Measurements from ENCODE around the gene POLR2C. TPM values are rescaled to one million over a fixed set of nuclear protein-coding genes. Genes with fewer than 3 reads are reported as not detected.

The POLR2C gene
- total and polyA plus RNA-seq, 2 of the 13 experiments (the other 11 are each of a cell fraction or from before 2014, with no cell fraction given): 104 to 216 TPM

DNA sequence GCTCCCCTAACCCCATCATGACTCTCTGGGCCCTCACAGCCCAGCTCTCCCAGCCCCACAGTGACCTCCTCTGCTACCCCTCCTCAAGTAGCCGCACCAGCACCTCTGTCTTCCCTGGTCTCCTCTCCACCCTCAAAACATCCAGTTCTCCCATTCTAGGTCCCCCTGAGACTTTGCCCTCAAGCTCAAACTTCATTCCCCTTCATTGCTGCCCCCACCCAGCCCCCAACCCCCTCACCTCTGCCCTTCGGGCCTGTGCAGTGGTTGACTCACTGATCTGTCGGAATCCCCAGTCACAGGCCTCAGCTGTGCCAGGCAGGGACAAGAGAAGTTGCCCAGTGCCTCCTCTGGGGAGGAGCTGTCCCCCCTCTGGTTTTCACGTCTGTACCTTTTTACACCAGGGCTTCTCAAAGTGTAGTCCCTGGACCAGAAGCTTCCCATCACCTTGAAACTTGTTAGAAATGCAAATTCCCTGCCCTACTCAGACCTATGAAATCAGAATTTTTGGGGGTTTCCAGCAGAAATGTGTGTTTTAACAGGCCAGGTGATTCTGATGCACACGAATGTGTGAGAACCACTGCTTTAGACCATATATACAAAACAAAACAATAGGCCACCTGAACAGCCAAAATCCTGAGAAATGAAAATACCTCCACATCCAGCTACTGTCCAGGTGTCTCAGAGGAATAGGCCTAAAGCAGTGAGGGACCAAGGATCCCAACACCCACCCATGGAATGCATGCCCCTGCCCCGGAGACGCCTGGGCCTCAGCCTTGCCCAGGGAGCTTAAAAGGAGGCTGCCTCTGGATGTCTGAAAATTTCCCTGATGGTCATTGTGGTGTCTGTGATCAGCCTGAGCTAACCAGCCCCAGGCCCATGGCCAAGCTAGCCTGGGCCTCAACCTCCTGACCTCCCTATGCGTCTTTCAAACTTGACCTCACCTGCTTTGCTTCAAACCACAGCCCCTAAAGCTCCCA is 24.7 kb downstream of the POLR2C start (continued):
- no peak for TF ChIP-seq CHD2 (IDR thresholded peaks at IDR 0.05; ENCODE audit: low read depth, low read length)
- TF ChIP-seq, protein P1, sequence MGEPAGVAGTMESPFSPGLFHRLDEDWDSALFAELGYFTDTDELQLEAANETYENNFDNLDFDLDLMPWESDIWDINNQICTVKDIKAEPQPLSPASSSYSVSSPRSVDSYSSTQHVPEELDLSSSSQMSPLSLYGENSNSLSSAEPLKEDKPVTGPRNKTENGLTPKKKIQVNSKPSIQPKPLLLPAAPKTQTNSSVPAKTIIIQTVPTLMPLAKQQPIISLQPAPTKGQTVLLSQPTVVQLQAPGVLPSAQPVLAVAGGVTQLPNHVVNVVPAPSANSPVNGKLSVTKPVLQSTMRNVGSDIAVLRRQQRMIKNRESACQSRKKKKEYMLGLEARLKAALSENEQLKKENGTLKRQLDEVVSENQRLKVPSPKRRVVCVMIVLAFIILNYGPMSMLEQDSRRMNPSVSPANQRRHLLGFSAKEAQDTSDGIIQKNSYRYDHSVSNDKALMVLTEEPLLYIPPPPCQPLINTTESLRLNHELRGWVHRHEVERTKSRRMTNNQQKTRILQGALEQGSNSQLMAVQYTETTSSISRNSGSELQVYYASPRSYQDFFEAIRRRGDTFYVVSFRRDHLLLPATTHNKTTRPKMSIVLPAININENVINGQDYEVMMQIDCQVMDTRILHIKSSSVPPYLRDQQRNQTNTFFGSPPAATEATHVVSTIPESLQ (CRISPR knock-in tag; conservative IDR thresholded peaks at IDR 0.05): no peak
- no peak for TF ChIP-seq MYNN (CRISPR knock-in tag; IDR thresholded peaks at IDR 0.05; ENCODE audit: low read depth)
- TF ChIP-seq RFXANK (CRISPR knock-in tag; IDR thresholded peaks at IDR 0.05): no peak
- TF ChIP-seq, protein P2, sequence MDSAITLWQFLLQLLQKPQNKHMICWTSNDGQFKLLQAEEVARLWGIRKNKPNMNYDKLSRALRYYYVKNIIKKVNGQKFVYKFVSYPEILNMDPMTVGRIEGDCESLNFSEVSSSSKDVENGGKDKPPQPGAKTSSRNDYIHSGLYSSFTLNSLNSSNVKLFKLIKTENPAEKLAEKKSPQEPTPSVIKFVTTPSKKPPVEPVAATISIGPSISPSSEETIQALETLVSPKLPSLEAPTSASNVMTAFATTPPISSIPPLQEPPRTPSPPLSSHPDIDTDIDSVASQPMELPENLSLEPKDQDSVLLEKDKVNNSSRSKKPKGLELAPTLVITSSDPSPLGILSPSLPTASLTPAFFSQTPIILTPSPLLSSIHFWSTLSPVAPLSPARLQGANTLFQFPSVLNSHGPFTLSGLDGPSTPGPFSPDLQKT (CRISPR knock-in tag; IDR thresholded peaks at IDR 0.05; ENCODE audit: borderline replicate concordance): no peak
- TF ChIP-seq NFYC (CRISPR knock-in tag; IDR thresholded peaks at IDR 0.05): no peak
- no peak for TF ChIP-seq ZIK1 (CRISPR knock-in tag; IDR thresholded peaks at IDR 0.05; ENCODE audit: borderline replicate concordance, low read depth)
- TF ChIP-seq, protein P3, sequence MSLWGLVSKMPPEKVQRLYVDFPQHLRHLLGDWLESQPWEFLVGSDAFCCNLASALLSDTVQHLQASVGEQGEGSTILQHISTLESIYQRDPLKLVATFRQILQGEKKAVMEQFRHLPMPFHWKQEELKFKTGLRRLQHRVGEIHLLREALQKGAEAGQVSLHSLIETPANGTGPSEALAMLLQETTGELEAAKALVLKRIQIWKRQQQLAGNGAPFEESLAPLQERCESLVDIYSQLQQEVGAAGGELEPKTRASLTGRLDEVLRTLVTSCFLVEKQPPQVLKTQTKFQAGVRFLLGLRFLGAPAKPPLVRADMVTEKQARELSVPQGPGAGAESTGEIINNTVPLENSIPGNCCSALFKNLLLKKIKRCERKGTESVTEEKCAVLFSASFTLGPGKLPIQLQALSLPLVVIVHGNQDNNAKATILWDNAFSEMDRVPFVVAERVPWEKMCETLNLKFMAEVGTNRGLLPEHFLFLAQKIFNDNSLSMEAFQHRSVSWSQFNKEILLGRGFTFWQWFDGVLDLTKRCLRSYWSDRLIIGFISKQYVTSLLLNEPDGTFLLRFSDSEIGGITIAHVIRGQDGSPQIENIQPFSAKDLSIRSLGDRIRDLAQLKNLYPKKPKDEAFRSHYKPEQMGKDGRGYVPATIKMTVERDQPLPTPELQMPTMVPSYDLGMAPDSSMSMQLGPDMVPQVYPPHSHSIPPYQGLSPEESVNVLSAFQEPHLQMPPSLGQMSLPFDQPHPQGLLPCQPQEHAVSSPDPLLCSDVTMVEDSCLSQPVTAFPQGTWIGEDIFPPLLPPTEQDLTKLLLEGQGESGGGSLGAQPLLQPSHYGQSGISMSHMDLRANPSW (CRISPR knock-in tag; IDR thresholded peaks at IDR 0.05; ENCODE audit: borderline replicate concordance): no peak
- TF ChIP-seq, protein P4, sequence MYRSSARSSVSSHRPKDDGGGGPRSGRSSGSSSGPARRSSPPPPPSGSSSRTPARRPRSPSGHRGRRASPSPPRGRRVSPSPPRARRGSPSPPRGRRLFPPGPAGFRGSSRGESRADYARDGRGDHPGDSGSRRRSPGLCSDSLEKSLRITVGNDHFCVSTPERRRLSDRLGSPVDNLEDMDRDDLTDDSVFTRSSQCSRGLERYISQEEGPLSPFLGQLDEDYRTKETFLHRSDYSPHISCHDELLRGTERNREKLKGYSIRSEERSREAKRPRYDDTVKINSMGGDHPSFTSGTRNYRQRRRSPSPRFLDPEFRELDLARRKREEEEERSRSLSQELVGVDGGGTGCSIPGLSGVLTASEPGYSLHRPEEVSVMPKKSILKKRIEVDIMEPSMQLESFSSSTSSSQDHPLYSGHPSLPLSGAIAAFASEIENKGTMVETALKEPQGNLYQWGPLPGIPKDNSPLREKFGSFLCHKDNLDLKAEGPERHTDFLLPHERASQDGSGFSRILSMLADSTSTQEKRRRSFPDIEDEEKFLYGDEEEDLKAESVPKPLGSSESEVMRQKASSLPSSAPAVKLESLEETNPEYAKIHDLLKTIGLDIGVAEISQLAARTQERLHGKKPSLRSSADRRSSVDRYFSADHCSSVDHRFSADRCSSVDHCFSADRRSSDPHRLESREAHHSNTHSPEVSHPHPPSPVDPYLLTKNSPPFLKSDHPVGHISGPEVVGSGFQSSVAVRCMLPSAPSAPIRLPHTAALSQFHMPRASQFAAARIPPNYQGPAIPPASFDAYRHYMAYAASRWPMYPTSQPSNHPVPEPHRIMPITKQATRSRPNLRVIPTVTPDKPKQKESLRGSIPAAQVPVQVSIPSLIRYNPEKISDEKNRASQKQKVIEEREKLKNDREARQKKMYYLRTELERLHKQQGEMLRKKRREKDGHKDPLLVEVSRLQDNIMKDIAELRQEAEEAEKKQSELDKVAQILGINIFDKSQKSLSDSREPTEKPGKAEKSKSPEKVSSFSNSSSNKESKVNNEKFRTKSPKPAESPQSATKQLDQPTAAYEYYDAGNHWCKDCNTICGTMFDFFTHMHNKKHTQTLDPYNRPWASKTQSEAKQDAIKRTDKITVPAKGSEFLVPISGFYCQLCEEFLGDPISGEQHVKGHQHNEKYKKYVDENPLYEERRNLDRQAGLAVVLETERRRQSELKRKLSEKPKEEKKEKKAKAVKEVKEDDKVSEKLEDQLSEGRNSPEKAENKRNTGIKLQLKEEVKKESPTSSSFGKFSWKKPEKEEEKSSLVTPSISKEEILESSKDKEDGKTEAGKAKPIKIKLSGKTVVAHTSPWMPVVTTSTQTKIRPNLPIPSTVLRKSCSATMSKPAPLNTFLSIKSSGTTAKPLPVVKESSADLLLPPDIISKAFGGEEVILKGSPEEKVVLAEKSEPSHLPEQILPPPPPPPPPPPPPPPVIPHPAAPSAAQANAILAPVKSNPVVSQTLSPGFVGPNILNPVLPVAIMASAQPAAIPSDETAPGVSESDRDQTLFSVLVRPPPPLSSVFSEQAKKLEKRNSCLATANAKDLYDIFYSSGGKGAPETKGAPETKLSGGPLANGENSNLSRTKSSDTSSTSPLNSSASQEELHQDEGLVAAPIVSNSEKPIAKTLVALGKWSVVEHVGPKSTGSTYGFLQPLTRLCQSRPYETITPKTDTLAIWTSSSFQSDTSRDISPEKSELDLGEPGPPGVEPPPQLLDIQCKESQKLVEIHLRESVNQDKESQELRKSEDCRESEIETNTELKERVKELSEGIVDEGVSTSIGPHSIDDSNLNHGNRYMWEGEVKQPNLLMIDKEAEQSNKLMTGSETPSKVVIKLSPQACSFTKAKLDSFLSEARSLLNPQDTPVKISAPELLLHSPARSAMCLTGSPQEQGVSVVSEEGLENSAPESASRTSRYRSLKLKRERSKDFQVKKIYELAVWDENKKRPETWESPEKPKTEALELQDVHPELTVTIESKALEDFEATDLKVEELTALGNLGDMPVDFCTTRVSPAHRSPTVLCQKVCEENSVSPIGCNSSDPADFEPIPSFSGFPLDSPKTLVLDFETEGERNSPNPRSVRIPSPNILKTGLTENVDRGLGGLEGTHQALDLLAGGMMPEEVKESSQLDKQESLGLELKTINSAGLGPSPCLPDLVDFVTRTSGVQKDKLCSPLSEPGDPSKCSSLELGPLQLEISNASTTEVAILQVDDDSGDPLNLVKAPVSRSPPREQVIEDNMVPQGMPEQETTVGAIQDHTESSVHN (CRISPR knock-in tag; IDR thresholded peaks at IDR 0.05): no peak
- TF ChIP-seq SMAD9 (CRISPR knock-in tag; IDR thresholded peaks at IDR 0.05): no peak
- no peak for TF ChIP-seq ESRRA (CRISPR knock-in tag; IDR thresholded peaks at IDR 0.05; ENCODE audit: low read depth)
- peak; percentile 79; the same call in 1 of the 2 replicates for TF ChIP-seq HOXA9 (CRISPR knock-in tag; IDR thresholded peaks at IDR 0.05; ENCODE audit: borderline replicate concordance)
- TF ChIP-seq ETV6 (CRISPR knock-in tag; conservative IDR thresholded peaks at IDR 0.05): no peak
- TF ChIP-seq PHF5A (CRISPR knock-in tag; IDR thresholded peaks at IDR 0.05; ENCODE audit: low read depth, unreplicated experiment): no peak
